Osteoblast (primary cell): ENCODE results near the gene ST6GALNAC3. TPM values are rescaled to one million over a fixed set of nuclear protein-coding genes. Genes with fewer than 3 reads are reported as not detected.

Experiments used
- DNase-seq: peaks from one replicate; pipeline ENCODE4 v3.0.0; 2011; ENCODE audit warnings: low spot score, mixed read lengths; ENCODE audit not compliant: insufficient read length; ENCODE audit errors: missing footprints
- H2AFZ ChIP-seq: 2 replicates; pipeline ENCODE4 v1.6.0; 2011; ENCODE audit warnings: mild to moderate bottlenecking, low read length
- H3K27ac ChIP-seq: 2 replicates; pipeline ENCODE4 v1.5.1; 2011; ENCODE audit warnings: mild to moderate bottlenecking, low read depth, low read length, moderate library complexity
- H3K27me3 ChIP-seq: 2 replicates; pipeline ENCODE4 v1.6.0; 2012; ENCODE audit warnings: mild to moderate bottlenecking, control low read depth, inconsistent platforms, low read length, moderate library complexity; ENCODE audit not compliant: insufficient read depth
- H3K36me3 ChIP-seq: 2 replicates; pipeline ENCODE4 v1.5.1; 2011; ENCODE audit warnings: mild to moderate bottlenecking, low read length, control low read depth, moderate library complexity; ENCODE audit not compliant: insufficient read depth
- H3K4me1 ChIP-seq: 2 replicates; pipeline ENCODE4 v1.5.1; 2011; ENCODE audit warnings: mild to moderate bottlenecking, low read length, control low read depth, moderate library complexity; ENCODE audit not compliant: insufficient read depth
- H3K4me2 ChIP-seq: 2 replicates; pipeline ENCODE4 v1.6.0; 2011; ENCODE audit warnings: mild to moderate bottlenecking, low read length; ENCODE audit not compliant: insufficient read depth
- H3K4me3 ChIP-seq: fragments of 200-600 bp; sonication (generic); 3 replicates; pipeline ENCODE4 v1.5.1; 2012; ENCODE audit warnings: mild to moderate bottlenecking, low read length, inconsistent platforms; ENCODE audit not compliant: insufficient read depth
- H3K79me2 ChIP-seq: 2 replicates; pipeline ENCODE4 v1.6.0; 2012; ENCODE audit warnings: mild to moderate bottlenecking, low read length, control low read depth, inconsistent platforms; ENCODE audit not compliant: insufficient read depth
- H3K9me3 ChIP-seq: 2 replicates; pipeline ENCODE4 v1.5.1; 2011; ENCODE audit warnings: low read depth, low read length, control low read depth
- H4K20me1 ChIP-seq: 2 replicates; pipeline ENCODE4 v1.6.0; 2012; ENCODE audit warnings: mild to moderate bottlenecking, low read length, control low read depth; ENCODE audit not compliant: insufficient read depth
- total RNA-seq: library from RNA; depleted of rRNA; stranded (reverse); fragments of >200 nt; gene quantifications from 2 replicates; pipeline ENCODE4 v1.2.3, GENCODE V29; 2012
- TF ChIP-seq, protein P1 (sequence below): IDR thresholded peaks from 2 replicates; pipeline ENCODE4 v1.5.1; 2011; ENCODE audit warnings: mild to moderate bottlenecking, low read depth, low read length, moderate library complexity; ENCODE audit errors: extremely low read depth

The ST6GALNAC3 gene
- total RNA-seq, 1 donor = not detected

DNA sequence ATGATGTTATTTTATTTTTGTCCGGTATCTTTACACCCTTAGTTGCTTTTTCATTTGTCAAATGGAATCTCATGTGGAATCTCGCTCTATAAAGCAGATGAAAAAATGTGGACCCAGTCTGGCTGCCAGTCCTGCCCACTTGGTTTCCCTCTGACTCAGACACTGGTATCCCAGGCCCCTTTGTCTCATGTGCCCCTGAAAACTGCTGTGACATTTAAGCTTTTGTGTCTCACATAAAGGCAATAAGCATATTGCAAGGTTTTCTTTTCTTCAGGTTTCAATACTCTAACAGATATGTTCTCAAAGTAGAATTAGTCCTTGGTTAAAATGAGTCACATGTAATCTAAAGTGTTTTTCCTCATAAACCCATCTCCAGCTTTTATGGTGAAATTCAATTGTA, 183.3 kb downstream of the ST6GALNAC3 start:
- no peak overlapping the region for H3K27ac ChIP-seq
- no peaks in the 10 kb centered on the region for H3K27me3 ChIP-seq
- no peak overlapping the region for H3K4me2 ChIP-seq
- H3K4me3 ChIP-seq = no peak overlapping the region
- no peak overlapping the region for H2AFZ ChIP-seq
- no peaks in the 10 kb centered on the region for H3K79me2 ChIP-seq
- TF ChIP-seq, protein P1, sequence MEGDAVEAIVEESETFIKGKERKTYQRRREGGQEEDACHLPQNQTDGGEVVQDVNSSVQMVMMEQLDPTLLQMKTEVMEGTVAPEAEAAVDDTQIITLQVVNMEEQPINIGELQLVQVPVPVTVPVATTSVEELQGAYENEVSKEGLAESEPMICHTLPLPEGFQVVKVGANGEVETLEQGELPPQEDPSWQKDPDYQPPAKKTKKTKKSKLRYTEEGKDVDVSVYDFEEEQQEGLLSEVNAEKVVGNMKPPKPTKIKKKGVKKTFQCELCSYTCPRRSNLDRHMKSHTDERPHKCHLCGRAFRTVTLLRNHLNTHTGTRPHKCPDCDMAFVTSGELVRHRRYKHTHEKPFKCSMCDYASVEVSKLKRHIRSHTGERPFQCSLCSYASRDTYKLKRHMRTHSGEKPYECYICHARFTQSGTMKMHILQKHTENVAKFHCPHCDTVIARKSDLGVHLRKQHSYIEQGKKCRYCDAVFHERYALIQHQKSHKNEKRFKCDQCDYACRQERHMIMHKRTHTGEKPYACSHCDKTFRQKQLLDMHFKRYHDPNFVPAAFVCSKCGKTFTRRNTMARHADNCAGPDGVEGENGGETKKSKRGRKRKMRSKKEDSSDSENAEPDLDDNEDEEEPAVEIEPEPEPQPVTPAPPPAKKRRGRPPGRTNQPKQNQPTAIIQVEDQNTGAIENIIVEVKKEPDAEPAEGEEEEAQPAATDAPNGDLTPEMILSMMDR = no peak
- no peaks in the 10 kb centered on the region for H3K9me3 ChIP-seq
- no peaks in the 10 kb centered on the region for H3K36me3 ChIP-seq
- DNase-seq = no peak
- no peaks in the 10 kb centered on the region for H4K20me1 ChIP-seq
- H3K4me1 ChIP-seq = no peaks in the 10 kb centered on the region

DNA sequence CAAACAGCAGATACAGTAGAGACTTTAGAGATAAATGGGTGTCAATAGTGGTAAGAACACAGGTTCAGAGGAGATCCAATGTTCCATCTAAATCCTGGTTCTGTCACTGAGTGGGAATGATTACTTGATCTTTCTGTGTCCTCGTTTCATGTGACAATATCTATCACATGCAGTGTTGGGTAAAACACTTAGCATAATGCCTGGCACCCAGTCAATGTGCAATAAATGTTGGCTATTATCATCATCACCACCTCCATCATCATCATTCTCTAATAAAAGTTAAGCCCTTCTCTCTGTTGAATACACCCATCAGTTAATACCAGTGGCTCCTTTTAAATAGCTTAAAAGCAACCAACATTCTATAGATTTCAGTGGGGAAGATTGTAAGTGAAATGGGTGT, 184.7 kb downstream of the ST6GALNAC3 start:
- Histone ChIP-seq H3K9me3 (no peaks in the 10 kb centered on the region), H3K79me2 (no peaks in the 10 kb centered on the region), H3K4me3 (no peak overlapping the region), H3K4me2 (no peak overlapping the region), H3K4me1 (no peaks in the 10 kb centered on the region), H3K27me3 (no peaks in the 10 kb centered on the region), H3K27ac (no peak overlapping the region), H3K36me3 (no peaks in the 10 kb centered on the region), H4K20me1 (no peaks in the 10 kb centered on the region), H2AFZ (no peak overlapping the region)
- TF ChIP-seq, protein P1 = no peak
- DNase-seq = no peak

DNA sequence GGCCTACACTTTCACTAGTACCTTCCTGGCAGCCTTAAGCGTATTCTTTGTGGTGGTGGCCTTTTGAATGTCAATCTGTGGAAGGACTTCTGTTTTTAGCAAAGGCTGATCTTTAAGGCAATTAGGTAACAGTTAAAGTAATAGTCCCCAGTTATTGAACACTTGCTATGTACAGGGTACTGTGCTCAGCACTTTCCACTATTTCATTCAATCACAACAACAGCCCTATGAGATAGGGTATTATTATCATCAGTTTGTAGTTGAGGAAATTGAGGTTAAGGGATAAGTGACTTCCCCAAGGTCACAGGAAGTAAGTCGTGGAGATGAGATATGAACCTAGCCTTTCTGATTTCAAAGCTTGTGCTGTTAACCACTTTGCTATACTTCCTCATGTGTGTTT, 185.7 kb downstream of the ST6GALNAC3 start:
- Histone ChIP-seq H3K4me2 (no peak overlapping the region), H3K79me2 (no peaks in the 10 kb centered on the region)
- DNase-seq = no peak

DNA sequence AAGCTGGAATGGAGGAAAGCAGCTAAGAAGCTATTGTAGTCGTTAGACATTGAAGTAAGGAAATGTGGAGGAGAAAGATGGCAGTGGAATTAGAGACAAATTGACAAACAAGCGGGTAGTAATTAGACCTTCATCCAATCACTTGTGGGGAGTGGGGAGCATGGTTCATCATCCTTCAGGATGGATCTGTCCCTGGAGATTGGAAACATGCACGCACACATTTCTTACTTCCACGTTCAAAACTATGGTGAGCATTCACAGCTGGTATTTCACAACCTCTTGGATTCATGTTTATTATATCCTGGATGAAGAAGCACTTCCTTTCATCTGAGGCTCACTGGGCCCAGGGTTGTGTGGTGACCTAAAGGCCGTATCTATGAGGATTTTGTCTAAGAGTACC, 188.1 kb downstream of the ST6GALNAC3 start:
- H3K27me3 ChIP-seq = no peaks in the 10 kb centered on the region
- H2AFZ ChIP-seq = no peak overlapping the region
- H3K4me1 ChIP-seq = no peaks in the 10 kb centered on the region
- no peaks in the 10 kb centered on the region for H3K79me2 ChIP-seq
- no peak overlapping the region for H3K4me2 ChIP-seq
- H3K9me3 ChIP-seq = no peaks in the 10 kb centered on the region
- H4K20me1 ChIP-seq = no peaks in the 10 kb centered on the region
- no peak overlapping the region for H3K4me3 ChIP-seq
- no peak overlapping the region for H3K27ac ChIP-seq
- no peak for DNase-seq
- TF ChIP-seq, protein P1 = no peak
- H3K36me3 ChIP-seq = no peaks in the 10 kb centered on the region

More for the DNA sequence above, 185.7 kb downstream of the ST6GALNAC3 start:
- Histone ChIP-seq H3K9me3 (no peaks in the 10 kb centered on the region), H3K4me1 (no peaks in the 10 kb centered on the region), H3K27ac (no peak overlapping the region), H3K4me3 (no peak overlapping the region), H3K27me3 (no peaks in the 10 kb centered on the region), H4K20me1 (no peaks in the 10 kb centered on the region), H3K36me3 (no peaks in the 10 kb centered on the region), H2AFZ (no peak overlapping the region)
- TF ChIP-seq, protein P1 = no peak
